Uterus (tissue), 4 donors: ENCODE results near the gene ASB13. TPM values are rescaled to one million over a fixed set of nuclear protein-coding genes. Genes with fewer than 3 reads are reported as not detected.

Experiments used
- DNase-seq, 2 donors: peaks; one replicate each; pipeline ENCODE4 v3.0.0-alpha.2; 2019 to 2020
- H3K27ac ChIP-seq, 2 donors: fragments of 200-600 bp; sonication (generic); 1 replicate in 1 of 2; 2 replicates in 1 of 2; pipeline ENCODE4 v1.5.1; 2016 to 2018
- H3K27me3 ChIP-seq, 2 donors: fragments of 200-600 bp; sonication (generic); one replicate each; pipeline ENCODE4 v1.5.1; 2018 to 2019; ENCODE audit warnings: control low read depth in 1 of 2
- H3K36me3 ChIP-seq, 2 donors: fragments of 200-600 bp; sonication (generic); one replicate each; pipeline ENCODE4 v1.5.1; 2019; ENCODE audit warnings: control low read depth in 1 of 2
- H3K4me1 ChIP-seq, 2 donors: fragments of 200-600 bp; sonication (generic); one replicate each; pipeline ENCODE4 v1.5.1; 2018 to 2019; ENCODE audit warnings: control low read depth in 1 of 2
- H3K4me3 ChIP-seq, 2 donors: fragments of 200-600 bp; sonication (generic); 1 replicate in 1 of 2; 2 replicates in 1 of 2; pipeline ENCODE4 v1.5.1; 2018 to 2019; ENCODE audit warnings: mild to moderate bottlenecking in 1 of 2
- H3K9me3 ChIP-seq, 2 donors: fragments of 200-600 bp; sonication (generic); one replicate each; pipeline ENCODE4 v1.5.1; 2019; ENCODE audit warnings: control low read depth in 1 of 2
- CTCF ChIP-seq, 4 experiments: fragments of 200-600 bp in 2 of 4; fragments of 450-650 bp in 2 of 4; sonication (generic) in 2 of 4; IDR thresholded peaks; one replicate each; pipeline ENCODE4 v1.5.1; 2016 to 2019; ENCODE audit warnings: antibody characterized with exemption in 4 of 4, mild to moderate bottlenecking in 2 of 4, moderate library complexity in 1 of 4
- POLR2A ChIP-seq, 2 donors: fragments of 450-650 bp; IDR thresholded peaks; one replicate each; pipeline ENCODE4 v1.6.1; 2016; ENCODE audit warnings: antibody characterized with exemption in 2 of 2, mild to moderate bottlenecking in 1 of 2, moderate library complexity in 1 of 2
- intact Hi-C: fragments of 100-400 bp; cut with DNase I; formaldehyde crosslinking; loops from one replicate; pipeline ENCODE4 v1.15.1; 2023; ENCODE audit warnings: low total_unique reads
- total RNA-seq, 4 donors: library from RNA; depleted of rRNA in 3 of 4; stranded (reverse); fragments of >200 nt in 3 of 4; gene quantifications; one replicate each; pipeline versions ENCODE4 v1.1.0 to v1.2.4, GENCODE V29; 2014 to 2023
- donor health status: DM: yes; HTN: yes; CAD: no.

ASB13 gene
- total RNA-seq, 4 donors from 2014 or later: 8.7 to 25.7 (median 17.9) TPM

- no peaks in the 10 kb centered on the region for H3K27me3 ChIP-seq
- peak; percentile 74 to 77 for DNase-seq
- H3K4me1 ChIP-seq: peaks cover 0 to 3% of the 10 kb centered on the region in 2 donors
- H3K4me3 ChIP-seq: no peak overlapping the region
- H3K36me3 ChIP-seq: no peaks in the 10 kb centered on the region
- intact Hi-C loops: no loop called here
- peak overlapping the region; percentile 74 to 83 for H3K27ac ChIP-seq
- no peaks in the 10 kb centered on the region for H3K9me3 ChIP-seq
- TF ChIP-seq POLR2A (IDR thresholded peaks at IDR 0.05): no peak
- TF ChIP-seq CTCF (IDR thresholded peaks at IDR 0.05): peak; percentile 55 to 81 (median 68)
These were observed 36.9 kb downstream of the ASB13 start for GRCh38 chr10:5629303-5630111.

DNA sequence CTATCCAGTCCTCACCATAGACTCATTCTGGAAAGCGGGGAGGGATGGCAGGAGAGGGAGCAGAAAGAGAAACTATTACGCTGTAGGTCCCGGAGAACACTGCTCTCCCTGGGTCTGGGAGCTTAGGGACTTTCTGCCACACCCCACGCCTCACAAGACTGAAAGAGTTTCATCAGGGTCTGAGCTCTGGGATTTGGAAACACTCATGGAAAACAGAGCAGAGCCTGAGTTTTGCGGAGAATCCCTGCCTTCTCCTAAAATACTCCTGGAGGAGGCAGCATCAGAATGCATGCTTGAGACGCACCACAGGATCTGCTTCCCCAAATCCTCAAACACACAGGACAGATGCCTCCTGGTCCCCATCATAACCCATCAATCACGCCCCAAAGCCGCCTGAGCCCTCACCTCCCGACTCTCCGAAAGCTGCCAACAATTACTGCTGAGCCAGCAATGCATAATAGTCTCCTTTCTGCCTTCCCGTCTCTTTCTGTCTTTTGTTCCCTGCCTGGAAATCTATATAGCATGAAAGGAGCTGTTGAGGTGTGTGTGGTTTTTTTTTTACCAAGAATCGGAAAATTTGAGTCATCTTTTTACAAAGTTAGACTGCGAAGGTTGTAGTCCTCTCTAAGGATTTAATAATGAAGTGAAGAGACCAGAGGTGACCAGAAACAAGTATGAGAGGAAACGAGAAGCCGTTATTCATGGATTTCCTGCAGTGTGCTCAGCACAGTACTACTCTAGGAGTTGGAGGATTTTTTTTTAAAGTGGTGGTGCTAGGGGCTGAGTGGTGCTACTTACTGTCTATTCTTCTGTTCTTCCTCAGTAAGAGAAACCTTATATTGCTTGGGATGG, 37.7 kb downstream of the ASB13 start:
- no peaks in the 10 kb centered on the region for H3K9me3 ChIP-seq
- peak overlapping the region; percentile 74 to 83 for H3K27ac ChIP-seq
- TF ChIP-seq POLR2A (IDR thresholded peaks at IDR 0.05) (no peak), CTCF (IDR thresholded peaks at IDR 0.05) (peak in 1 of 4 experiments; percentile 1)
- peak; percentile 59 to 69 for DNase-seq
- H3K4me1 ChIP-seq: peaks cover 0 to 3% of the 10 kb centered on the region in 2 donors
- H3K27me3 ChIP-seq: no peaks in the 10 kb centered on the region
- no peaks in the 10 kb centered on the region for H3K36me3 ChIP-seq
- intact Hi-C loops: no loop called here
- peak overlapping the region; percentile 15 to 24 for H3K4me3 ChIP-seq

DNA sequence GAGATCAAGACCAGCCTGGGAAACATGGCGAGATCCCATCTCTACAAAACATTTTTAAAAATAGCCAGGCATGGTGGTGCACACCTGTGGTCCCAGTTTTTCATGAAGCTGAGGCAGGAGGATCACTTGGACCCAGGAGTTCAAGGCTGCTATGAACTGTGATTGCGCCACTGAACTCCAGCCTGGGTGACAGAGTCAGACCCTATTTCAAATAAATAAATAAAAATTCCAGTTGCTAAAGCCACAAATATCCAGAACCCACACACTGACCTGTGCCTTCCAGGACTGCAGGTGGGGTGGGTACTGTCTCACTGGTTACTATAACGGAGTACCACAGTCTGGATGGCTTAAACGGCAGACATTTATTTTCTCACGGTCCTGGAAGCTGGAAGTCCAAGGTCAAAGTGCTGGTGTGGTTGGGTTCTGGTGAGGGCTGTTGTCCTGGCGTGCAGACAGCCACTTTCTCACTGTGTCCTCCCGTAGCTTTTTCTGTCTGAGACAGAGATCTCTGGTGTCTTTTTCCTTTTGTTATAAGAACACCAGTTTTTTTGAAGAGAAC, 38.8 kb downstream of the ASB13 start:
- no peak overlapping the region for H3K4me3 ChIP-seq
- intact Hi-C loops: no loop called here
- no peaks in the 10 kb centered on the region for H3K36me3 ChIP-seq
- TF ChIP-seq POLR2A (IDR thresholded peaks at IDR 0.05) (no peak), CTCF (IDR thresholded peaks at IDR 0.05) (no peak)
- H3K27me3 ChIP-seq: no peaks in the 10 kb centered on the region
- peak overlapping the region; percentile 74 to 83 for H3K27ac ChIP-seq
- no peak for DNase-seq
- H3K9me3 ChIP-seq: no peaks in the 10 kb centered on the region
- H3K4me1 ChIP-seq: peaks cover 0 to 1% of the 10 kb centered on the region in 2 donors

DNA sequence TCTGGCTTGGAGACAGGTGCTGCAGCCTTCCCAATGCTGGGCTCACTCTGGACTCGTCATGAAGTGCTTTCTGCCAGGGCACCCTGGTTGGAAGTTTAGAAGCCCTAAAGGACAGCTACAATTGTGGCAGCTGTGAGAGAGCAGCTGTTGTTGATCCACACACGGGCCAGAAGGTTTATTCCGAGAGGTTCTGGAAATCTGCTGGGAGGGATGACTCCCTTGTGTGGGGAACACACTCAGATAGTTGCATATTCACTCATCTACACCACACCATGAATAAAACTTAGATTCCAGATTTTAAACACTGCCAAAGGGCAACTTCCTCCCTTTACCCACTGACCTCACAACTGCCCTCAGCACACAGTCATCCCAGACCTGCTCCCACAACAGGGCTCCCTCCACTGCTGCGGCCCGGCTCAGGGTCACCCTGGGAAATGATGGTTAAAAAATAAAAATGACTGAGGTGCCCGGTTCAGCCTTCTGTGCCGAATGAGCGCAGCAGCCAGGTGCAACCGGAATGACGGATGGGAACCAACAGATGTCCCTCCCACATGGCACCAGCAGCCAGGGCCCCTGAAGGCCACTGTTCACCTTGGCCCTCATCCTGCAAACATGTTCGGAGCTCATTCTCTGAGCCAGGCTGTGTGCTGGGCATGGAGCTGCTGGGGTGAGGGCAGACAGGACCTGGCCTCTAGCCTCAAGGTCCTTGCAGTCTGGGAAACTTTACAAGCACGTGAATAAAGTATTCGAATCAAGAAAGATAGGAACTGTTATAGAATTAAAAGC, 40.2 kb downstream of the ASB13 start:
- no peaks in the 10 kb centered on the region for H3K4me1 ChIP-seq
- no peak for TF ChIP-seq CTCF (IDR thresholded peaks at IDR 0.05)
- TF ChIP-seq POLR2A (IDR thresholded peaks at IDR 0.05): no peak
- intact Hi-C loops: no loop called here
- H3K27me3 ChIP-seq: no peaks in the 10 kb centered on the region
- no peak overlapping the region for H3K4me3 ChIP-seq
- H3K27ac ChIP-seq: peak overlapping the region; percentile 68
- H3K9me3 ChIP-seq: no peaks in the 10 kb centered on the region
- no peak for DNase-seq
- H3K36me3 ChIP-seq: no peaks in the 10 kb centered on the region
